Hematopoietic multipotent progenitor cell treated with erythropoietin and hydrocortisone succinate and interleukin-3 and kit ligand, for 15 days (in vitro differentiated cells): ENCODE measurements around the gene GHITM.
"Not testable (repeated sequence)": the region's sequence is repeated elsewhere in the genome, so short reads cannot be mapped to it uniquely, and the experiment has no call there.

Source experiments
- DNase-seq: peaks from one replicate; pipeline ENCODE4 v3.0.0-alpha.2; 2015; ENCODE audit warnings: low spot score

GHITM gene

DNA sequence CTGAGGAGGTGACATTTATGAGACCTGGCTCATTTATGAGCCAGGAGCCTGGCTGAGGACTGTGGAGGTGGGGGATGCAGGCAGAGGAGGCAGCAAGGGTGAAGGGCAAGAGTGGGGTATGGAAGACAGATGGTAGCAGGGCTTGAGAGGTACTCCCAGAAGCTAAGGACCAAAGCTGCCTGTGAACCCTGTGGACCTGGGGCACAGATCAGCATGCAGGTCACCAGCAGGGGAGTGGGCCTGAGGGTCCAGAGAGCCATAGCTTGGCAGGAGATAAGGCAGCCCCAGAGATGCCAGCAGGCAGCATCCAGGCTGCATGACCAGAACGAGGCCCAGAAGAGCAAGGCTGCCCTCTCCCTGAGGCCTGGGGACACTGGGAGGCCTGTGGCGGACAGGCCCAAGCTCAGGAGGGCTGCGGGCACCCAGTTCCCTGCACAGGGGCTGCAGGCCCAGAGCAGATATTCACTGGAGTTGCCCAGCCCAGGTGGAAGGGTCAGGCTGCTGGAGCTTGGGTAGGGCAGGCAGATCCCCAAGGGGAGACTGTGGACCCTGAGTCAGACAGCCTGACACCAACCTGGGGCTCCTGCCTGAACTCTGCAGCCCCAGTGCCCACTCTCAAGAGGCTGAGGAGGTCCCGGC lies 37.6 kb downstream of the GHITM start:
- no peak for DNase-seq

DNA sequence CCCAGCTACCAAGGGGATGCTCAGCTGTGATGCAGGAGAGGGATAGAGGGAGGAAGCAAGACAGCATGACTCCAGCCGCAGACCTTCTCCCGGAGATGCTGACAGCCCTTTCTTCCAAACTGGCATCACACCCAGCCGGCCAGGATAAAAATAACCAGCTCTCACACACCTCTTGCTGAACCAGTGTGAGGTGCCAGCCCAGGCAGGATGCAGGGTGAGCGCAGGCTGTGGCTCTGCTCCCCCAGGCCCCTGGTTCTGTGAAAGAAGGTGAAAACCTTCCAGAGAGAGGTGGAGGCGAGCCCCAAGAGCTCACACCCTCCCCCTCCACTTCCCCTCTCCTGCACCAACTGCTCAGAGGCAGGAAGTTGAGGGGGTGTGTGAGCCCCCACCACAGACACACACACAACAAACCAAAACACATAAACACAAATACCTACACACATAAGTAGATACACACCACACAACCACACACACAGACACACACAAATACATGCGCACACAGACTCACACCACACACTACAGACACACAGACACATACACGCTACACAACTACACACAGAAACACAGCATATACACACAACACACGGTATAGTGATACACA lies 38.3 kb downstream of the GHITM start:
- DNase-seq: no peak

DNA sequence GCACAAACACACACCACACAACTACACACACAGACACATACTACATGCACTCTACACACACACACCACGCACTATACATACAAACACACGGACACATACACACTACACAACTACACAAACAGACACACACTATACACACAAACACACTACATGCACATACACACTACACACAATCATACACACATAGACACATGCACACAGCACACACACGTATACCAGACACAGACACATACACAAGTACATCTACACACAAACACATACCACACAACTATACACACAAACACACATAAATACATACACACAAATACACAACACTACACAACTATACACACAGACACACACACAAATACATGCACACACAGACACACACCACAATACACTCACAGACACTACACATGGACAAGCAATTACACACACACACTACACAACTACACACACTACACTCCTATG lies 38.9 kb downstream of the GHITM start:
- DNase-seq: no peak

DNA sequence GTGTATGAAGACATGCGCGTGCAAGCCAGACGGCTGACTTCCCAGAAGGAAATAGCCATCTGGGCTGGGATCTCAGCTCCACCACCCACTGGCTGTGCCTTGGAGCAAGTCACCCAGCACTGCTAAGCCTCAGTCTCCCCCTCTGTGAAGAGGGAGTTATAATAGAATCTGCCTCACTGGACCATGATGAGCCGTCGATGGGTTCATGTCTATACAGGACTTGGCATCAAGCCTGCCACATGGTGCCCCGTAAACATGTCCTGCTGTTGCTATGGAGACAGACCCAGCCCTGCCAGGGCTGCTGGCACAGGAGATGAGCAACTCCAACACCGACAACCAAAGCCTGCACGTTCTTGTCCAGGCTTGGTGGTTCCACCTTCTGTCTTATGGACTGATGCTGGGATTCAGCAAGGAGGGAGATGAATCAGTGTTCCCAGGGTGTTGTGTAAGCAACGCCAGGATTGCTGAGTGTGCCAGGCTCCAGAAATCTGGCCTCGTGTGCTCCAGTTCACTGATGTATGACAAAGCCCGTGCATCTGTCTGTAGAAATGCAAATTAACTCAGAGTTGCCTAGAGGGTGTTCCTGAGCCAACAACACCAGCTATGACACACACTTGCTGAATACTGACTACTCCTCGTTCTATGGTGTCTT lies 39.9 kb downstream of the GHITM start:
- no peak for DNase-seq

DNA sequence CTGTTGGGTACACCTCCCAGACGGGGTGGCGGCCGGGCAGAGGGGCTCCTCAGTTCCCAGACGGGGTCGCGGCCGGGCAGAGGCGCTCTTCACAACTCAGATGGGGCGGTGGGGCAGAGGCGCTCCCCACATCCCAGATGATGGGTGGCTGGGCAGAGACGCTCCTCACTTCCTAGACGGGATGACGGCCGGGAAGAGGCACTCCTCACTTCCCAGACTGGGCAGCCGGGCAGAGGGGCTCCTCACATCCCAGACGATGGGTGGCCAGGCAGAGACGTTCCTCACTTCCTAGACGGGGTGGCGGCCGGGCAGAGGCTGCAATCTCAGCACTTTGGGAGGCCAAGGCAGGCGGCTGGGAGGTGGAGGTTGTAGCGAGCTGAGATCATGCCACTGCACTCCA lies 41.1 kb downstream of the GHITM start:
- DNase-seq: not testable (repeated sequence)

DNA sequence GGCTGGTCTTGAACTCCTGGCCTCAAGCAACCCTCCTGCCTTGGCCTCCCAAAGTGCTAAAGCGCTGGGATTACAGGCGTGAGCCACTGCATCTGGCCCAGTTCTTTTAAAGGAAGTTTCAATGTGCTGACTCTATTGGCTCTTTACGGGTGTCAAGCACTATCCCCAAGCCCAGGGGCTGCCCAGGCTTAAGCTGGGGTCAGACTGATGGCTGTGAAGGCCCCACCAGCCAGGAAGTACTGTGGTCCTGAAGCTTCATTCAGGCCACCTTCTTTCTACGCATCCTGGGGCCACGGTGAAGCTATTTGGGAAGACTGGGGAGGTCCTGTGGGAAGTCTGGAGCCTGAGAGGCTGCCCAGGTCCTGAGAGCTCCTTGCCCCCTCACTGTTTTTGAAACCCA lies 42.3 kb downstream of the GHITM start:
- DNase-seq: no peak

DNA sequence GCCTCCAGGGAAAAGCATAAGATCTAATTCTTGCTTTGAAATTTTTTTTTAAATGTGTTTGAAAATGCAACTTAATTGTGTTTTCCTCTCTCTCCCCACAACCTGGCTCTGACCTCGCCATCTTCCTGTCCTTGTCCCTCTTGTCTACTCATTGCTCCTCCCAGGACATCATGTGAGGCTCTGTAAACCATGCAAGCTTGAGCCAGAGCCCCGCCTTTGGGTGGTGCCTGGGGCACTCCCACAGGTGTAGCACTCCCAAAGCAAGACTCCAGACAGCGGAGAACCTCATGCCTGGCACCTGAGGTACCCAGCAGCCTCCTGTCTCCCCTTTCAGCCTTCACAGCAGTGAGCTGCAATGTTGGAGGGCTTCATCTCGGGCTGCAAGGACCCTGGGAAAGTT lies 45.2 kb downstream of the GHITM start:
- no peak for DNase-seq

DNA sequence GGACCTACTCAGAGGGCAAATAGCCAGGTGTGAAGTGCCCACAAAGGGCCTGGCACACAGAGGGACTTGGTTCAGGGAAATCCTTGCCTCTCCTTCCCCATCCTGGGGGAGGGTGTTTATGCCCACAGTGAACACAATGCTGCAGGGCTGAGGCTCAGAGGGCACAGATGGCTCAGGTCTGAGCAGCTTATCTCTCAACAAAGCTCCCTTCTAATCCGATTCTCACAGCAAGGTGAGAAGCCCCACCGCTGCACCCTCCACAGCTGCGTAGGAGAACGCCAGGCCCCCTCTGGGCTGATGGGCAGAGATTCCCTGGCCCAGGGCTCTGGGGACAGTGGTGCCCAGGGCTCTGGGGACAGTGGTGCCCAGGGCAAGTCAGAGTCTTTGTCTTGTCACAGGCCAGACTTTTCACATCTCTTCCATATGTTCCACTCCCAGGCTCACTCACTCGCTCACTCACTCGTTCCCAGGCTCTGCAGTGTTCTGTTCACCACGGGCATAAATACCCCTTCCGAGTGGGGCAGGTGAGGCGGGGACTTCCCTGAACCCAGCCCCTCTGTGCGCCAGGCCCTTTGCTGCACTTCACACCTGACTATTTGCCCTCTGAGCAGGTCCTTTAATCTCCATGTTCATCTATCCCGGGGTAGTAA lies 46.3 kb downstream of the GHITM start:
- DNase-seq: no peak

DNA sequence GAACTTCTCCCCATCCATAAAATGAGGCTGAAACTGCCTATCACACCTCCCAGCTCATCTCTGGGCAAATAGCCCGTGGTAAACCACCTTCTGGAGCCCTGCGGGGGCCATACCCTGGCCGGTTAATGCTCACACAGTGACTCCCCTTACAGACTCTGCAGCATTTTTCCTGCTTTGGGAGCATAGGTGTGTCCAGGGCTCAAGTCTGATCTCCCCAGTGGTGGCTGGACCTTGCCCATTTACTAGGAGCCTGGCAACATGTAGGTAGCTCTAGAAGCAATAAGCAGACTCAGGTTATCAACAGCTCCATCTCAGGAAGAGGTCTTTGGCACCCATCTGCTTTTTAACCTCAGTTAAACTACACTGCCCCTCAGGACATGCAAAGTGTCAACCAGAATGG lies 49.5 kb downstream of the GHITM start:
- DNase-seq: no peak

DNA sequence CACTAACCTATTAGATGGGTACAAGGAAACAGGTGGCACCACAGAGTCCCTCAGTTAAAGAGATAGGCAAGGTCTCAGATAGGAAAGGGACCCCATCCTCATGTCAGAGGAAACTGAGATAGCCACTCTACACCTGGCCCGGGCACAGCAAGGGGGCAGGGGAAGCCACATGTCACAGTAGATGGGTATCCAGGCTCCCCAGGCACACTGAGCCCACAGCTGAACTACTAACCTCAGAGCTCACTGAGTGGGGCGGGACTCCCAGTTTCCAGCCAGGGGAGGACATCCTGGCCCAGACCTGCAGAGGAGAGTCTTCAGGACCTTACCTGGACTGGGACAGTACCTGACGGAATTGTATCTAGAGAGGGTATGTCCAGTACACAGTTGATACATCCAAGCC lies 51.3 kb downstream of the GHITM start:
- no peak for DNase-seq

DNA sequence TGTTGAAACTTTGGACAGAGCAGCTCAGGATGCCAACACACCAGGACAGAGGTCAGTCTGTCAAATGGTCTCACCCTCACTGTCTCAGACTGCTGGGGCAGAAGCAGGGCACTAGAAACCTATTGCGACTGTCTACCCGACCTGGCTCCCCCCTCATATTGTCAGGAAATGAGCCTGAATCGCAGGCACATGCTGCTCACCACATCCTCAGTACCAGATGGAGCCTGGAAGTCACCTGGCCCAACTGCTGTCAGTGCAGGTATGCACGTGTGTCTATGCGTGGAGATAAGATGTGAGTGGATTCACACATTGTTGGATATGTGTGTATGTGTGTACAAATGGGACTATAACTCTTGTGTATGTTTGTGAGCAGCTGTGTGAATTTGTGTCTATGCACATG lies 51.8 kb downstream of the GHITM start:
- DNase-seq: no peak

DNA sequence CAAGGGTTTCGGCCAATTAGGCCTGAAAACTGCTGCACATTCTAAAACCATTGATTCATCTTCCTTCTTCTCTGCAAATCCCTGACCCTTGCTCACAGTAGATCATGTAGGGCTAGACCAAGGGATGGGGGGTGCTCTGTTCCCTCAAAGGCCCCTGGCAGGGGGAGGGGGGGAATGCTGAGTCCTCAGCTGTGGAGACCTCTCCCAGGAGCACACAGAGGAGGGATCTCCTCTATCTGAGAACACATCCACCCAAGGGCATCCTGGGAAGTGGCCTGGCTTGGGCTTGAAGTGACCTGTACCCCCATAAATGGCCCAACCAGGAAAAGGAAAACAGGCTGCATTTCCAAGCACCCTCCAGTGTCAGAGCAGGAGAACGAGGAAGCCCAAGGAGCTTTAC lies 54.0 kb downstream of the GHITM start:
- no peak for DNase-seq

DNA sequence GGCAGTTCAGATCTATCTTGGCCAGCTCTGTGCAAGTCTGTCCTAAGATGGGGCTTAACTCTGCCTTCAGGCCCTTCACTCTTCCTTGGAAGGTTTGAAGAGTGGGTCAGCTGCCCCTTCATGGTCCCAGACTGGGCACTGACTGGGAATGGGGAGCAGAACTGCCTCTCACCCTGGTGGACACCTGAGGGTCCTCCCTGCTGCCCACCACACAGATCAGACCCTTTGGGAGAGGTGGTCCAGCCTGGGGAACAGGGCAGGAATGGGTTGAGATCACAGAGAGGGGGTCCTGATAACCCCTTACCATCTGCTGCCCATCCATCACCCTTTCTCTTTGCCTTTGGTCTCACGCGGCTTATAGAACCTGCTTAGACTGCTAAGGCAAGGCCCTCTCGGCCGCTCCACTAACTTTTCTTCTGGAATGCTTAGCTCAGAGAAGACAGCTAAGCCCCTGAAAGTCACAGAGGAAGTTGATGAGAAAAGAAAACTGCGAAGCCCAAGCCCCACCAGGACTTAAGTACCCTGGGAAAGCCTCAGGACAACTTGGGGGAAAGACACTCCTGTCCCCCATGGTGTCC lies 54.6 kb downstream of the GHITM start:
- no peak for DNase-seq

DNA sequence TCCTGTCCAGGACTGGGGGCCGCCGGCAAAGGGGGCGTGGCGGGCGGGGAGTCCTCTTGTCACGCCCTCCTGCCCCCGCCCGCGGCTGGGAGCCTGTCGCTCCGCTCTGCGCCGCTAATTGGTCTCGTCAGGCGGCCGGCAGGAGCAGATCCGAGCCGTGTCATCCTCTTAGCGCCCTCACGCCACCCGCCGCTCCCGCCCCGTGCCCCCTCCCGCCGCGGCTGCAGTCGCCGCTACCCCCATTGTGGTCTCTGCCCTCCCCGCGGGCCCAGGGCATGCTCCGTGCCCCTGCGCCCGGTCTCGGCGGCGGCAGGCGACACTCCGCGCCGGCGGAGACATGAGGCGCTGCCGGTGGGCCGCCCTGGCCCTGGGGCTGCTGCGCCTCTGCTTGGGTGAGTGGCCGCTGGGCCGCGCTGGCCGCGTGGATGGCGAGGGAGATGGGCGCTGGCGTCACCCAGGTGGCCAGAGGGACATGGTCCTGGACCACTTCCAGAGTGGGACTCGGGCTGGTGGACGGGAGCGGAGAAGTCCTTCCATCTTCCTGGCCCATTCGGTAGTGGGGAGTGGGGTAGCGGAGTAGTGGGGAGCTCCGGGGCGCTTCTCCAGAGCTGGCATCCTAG lies 55.2 kb downstream of the GHITM start, which contains the start of gene CDHR1:
TSS of gene CDHR1 (plus strand) at position 114 of the 620 bp plus-strand sequence. CDS start at position 338, 224 bp downstream.
- no peak for DNase-seq

DNA sequence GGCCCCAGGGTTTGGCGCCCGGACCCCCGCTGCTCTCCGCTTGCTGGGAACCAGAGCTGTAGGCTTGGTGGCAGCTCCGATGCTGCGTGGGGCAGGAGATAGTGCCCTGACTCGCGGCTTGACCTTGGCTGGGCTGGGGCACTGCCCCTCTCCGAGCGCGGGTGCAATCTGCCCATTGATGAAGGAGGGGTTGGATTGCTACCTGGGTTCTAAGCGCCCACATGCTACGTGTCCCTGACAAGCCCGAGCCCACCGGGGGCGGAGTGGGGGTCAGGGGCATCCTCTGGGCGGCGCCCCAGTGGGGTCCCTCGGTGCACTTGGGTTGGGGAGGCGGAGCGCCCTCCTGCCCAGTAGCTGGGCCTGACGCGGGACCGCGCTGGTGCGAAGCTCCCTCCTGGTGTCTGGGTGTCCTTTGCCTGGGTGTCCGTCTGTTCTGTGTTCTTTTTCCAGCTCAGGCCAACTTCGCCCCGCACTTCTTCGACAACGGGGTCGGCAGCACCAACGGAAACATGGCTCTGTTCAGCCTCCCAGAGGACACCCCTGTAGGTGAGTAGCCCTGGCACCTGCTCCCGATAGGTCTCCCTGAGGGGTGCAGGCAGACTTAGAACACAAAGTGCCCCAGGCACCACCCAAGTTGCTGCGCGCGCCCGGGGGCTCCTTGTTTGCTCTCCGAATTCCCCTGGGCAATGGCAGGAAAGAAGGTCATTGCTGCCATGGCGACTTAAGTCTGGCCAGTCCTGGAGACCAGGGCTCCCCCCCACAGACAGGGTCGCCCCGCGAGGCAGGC lies 55.9 kb downstream of the GHITM start:
- DNase-seq: no peak

DNA sequence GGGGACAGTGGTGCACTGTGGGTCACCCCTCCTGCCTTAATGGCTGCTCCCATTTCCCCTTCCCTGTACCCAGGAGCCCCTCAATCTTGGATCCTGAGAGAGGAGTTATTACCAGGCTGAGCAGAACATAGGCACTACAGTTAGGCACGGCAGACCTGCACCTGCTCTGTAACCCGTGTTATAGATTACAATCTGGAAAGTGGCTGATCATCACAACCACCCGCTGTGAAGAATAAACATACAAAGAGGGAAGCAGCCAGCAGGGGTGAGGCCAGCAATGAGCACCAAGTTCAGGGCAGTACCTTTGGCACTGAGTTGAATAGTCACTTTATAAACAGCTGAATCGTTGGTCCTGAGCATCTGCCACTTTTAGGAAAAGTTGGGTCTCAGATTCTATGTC lies 56.8 kb downstream of the GHITM start:
- DNase-seq: no peak

DNA sequence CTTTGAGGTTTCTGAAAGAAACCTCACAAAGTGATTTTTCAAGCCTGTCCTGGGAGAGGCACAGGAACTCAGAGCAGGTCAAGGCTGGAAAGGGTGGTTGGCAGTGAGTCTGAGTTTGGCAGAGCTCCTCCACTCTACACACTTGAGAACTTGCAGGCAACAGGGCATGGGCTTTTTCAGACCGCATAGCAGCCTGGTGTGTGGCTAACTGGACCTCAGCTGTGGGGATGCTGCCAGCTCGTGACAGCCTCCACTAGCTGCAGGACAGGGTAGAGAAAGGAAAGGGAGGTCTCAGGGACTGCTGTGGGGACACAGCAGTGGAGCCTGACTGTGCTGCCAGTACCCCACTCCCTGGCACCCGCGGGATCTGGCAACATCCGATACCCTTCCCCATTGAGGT lies 57.6 kb downstream of the GHITM start:
- DNase-seq: no peak

DNA sequence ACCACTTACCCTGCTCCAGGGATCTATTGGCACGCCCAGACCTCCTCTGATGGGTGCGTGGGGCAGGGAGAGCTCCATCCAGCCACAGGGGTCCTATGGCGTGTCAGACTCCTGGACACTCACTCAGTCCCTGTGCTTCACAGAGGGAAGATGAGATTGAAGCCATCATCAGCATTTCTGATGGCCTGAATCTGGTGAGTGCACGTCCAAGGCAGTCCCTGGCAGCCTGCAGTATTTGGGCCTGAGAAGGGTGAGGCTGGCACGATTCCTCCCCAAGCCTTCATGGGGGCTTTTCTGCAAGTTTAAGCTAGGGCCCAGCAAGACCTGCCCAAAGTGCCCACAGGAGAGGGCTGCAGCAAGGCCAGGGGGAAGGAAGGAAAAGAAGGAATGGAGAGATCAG lies 58.3 kb downstream of the GHITM start:
- no peak for DNase-seq

DNA sequence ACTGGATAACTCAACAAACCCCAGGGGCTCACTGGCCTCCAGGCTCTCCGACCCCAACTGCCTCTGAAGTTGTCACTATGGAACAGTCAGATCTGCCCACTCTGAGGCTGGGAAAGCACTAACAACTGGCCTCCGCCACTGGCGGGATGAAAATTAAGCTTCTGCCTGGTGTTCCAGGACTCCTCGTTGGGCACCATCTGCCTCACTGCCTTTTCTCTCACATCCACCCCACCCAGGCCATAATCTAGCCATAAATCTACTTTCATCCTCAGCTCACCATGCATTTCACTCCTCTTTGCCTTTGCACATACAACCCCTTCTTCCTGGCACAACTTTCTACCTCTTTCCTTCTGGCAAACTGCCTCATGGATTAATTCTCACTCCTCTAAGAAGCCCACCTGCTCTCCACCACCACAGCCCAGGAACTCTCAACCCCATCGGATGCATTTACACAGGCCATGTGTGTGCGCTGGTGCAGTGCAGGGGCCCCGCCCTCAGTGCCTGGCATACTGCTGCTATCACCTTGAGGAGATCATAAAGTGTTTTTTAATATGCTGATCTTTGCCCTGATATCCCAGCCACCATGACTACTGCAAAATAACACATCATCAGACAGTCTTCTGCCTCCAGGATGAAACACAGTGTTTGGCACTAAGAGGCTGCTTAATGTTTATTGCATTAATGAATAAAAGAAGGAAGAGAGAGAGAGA lies 59.1 kb downstream of the GHITM start:
- DNase-seq: no peak

DNA sequence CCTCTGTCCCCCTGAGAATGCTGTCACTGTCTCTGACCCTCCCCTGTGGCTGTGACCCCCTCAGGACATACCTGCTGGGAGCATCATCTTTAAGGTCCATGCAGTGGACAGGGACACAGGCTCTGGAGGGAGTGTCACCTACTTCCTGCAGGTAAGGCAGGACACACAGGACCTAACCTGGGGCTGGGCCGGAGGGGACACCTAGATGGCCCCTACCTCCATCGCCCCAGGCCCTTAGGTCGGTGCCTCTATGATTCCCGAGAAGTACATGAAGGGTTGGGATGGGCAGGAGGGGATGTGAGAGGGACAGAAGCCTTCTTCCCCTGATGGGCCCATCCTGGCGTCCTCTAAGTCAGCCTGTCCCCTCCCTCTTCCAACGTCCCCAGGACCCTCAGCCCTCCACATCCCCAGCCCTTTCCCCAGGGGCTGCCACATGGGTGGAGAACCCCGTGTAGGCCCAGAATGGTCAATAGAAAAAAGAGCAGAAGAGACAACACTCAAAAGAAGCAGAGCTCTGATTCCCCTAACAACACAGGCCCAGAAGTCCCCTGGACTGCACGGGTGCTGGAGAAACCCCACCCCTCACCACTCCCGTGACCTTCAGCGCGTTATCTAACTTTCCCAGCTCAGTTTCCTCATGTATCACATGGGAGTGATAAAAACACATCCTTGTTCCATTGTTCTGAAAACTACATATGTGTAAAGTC lies 61.4 kb downstream of the GHITM start:
- DNase-seq: no peak
